ENCODE data around the gene ADK. TPM values are rescaled to one million over a fixed set of nuclear protein-coding genes. Genes with fewer than 3 reads are reported as not detected.

Gene ADK
- total RNA-seq, 1 donor from 2014 or later, result 62.0 TPM

DNA sequence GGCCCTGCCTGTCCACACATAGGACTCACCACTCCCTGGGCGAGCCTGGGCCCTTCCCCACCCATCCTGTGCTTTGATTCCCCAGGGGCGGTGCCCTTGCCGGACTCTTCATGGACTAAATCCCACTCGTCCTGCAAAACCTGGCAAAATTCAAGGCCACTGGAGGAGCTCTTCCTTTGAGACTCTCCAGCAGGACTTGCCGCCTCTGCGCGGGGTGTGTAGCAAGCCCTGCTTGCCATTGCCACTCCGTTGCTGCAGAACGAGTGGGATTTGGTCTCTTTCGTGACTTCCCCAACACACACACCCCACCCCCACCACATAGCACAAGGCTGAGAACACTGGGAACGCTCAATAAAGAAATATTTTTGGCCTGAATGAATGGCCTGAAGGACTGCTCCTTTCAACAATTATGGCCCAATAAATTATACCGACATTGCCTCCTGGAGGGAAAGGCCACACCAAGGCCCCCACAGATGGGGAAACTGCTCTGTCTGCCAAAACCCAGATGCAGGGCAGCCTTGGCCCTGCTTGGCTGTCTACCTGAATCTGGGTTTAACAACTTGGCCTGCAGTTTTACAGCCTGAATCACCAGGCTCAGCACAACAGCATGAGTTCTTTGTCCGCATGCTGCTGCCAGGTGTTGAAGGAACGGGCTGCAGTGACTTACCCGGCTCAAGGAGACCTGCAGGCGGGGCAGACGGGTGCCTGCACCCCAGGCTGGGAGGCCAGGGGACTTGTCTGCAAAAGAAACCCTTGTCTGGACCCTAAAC is 602.6 kb downstream of the ADK start:
- FAIRE-seq (no peak), DNase-seq (ENCODE audit: low read depth) (peak; percentile 68)
- Histone ChIP-seq H3K79me2 (ENCODE audit: insufficient read depth, low read length) (no peaks in the 10 kb centered on the region), H3K9me3 (ENCODE audit: insufficient read depth, low read depth, low read length) (no peaks in the 10 kb centered on the region), H3K27me3 (ENCODE audit: insufficient read depth, low read length) (no peaks in the 10 kb centered on the region), H3K36me3 (ENCODE audit: insufficient read depth, low read length) (no peaks in the 10 kb centered on the region), H3K4me1 (ENCODE audit: insufficient read depth, low read length) (no peaks in the 10 kb centered on the region), H3K4me2 (ENCODE audit: low read length) (no peak overlapping the region), H3K4me3 (ENCODE audit: insufficient read depth, low read depth, low read length) (no peak overlapping the region), H2AFZ (ENCODE audit: low read depth, low read length) (peak overlapping the region; percentile 30), H3K9ac (ENCODE audit: low read length) (no peak overlapping the region), H4K20me1 (ENCODE audit: insufficient read depth, low read length) (no peaks in the 10 kb centered on the region), H3K27ac (ENCODE audit: low read depth, low read length) (no peak overlapping the region)
- H3K9me3 Mint-ChIP-seq (ENCODE audit: unreplicated experiment), result peaks cover 2% of the 10 kb centered on the region
- H3K27ac Mint-ChIP-seq (ENCODE audit: unreplicated experiment), result peak overlapping the region; percentile 58
- H3K27me3 Mint-ChIP-seq (ENCODE audit: low read depth, unreplicated experiment), result peaks cover 5% of the 10 kb centered on the region
- peaks cover 2% of the 10 kb centered on the region for H3K36me3 Mint-ChIP-seq (ENCODE audit: low read depth, unreplicated experiment)
- no peak overlapping the region for H3K4me3 Mint-ChIP-seq (ENCODE audit: unreplicated experiment)
- peaks cover 13% of the 10 kb centered on the region for H3K4me1 Mint-ChIP-seq (ENCODE audit: low read depth, unreplicated experiment)
- TF ChIP-seq, protein P1, sequence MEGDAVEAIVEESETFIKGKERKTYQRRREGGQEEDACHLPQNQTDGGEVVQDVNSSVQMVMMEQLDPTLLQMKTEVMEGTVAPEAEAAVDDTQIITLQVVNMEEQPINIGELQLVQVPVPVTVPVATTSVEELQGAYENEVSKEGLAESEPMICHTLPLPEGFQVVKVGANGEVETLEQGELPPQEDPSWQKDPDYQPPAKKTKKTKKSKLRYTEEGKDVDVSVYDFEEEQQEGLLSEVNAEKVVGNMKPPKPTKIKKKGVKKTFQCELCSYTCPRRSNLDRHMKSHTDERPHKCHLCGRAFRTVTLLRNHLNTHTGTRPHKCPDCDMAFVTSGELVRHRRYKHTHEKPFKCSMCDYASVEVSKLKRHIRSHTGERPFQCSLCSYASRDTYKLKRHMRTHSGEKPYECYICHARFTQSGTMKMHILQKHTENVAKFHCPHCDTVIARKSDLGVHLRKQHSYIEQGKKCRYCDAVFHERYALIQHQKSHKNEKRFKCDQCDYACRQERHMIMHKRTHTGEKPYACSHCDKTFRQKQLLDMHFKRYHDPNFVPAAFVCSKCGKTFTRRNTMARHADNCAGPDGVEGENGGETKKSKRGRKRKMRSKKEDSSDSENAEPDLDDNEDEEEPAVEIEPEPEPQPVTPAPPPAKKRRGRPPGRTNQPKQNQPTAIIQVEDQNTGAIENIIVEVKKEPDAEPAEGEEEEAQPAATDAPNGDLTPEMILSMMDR (IDR thresholded peaks at IDR 0.05; ENCODE audit: insufficient read depth, low read depth, low read length), result no peak
- no peak for TF ChIP-seq EZH2 (IDR thresholded peaks at IDR 0.05; ENCODE audit: insufficient read depth, low read length)

DNA sequence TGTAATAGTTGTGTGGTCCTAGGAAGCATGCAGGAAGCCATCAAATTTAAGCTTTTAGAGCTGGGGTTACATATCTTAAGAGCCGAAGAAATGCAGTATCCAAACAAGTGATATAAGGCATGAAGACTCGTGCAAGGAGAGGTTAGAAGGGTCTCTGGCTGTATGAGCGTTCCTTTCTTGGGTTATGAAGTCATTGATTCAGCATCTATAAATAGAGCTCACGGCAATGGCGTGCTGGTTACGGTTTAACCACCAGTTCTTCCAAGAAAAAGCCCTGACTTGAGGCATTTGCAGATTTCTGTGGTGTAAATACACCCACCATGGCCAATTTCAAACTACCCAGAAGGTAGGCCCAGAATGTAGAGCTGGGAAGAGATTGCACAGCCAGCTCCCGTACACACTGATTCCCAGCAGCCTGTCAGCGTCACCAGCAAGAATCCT is 603.4 kb downstream of the ADK start:
- no peak overlapping the region for H3K4me3 ChIP-seq (ENCODE audit: insufficient read depth, low read depth, low read length)
- no peak overlapping the region for H3K4me2 ChIP-seq (ENCODE audit: low read length)
- Mint-ChIP-seq H3K4me3 (ENCODE audit: unreplicated experiment) (no peak overlapping the region), H3K27me3 (ENCODE audit: low read depth, unreplicated experiment) (no peaks in the 10 kb centered on the region), H3K4me1 (ENCODE audit: low read depth, unreplicated experiment) (peaks cover 13% of the 10 kb centered on the region), H3K9me3 (ENCODE audit: unreplicated experiment) (peaks cover 2% of the 10 kb centered on the region), H3K27ac (ENCODE audit: unreplicated experiment) (peak overlapping the region; percentile 58), H3K36me3 (ENCODE audit: low read depth, unreplicated experiment) (peaks cover 2% of the 10 kb centered on the region)
- H2AFZ ChIP-seq (ENCODE audit: low read depth, low read length), result no peak overlapping the region
- H3K27me3 ChIP-seq (ENCODE audit: insufficient read depth, low read length), result no peaks in the 10 kb centered on the region
- H3K4me1 ChIP-seq (ENCODE audit: insufficient read depth, low read length), result no peaks in the 10 kb centered on the region
- DNase-seq (ENCODE audit: low read depth), result peak; percentile 10
- no peaks in the 10 kb centered on the region for H3K9me3 ChIP-seq (ENCODE audit: insufficient read depth, low read depth, low read length)
- H3K36me3 ChIP-seq (ENCODE audit: insufficient read depth, low read length), result no peaks in the 10 kb centered on the region
- H3K79me2 ChIP-seq (ENCODE audit: insufficient read depth, low read length), result no peaks in the 10 kb centered on the region
- no peaks in the 10 kb centered on the region for H4K20me1 ChIP-seq (ENCODE audit: insufficient read depth, low read length)
- no peak for TF ChIP-seq EZH2 (IDR thresholded peaks at IDR 0.05; ENCODE audit: insufficient read depth, low read length)
- TF ChIP-seq, protein P1 (IDR thresholded peaks at IDR 0.05; ENCODE audit: insufficient read depth, low read depth, low read length), result no peak
- no peak overlapping the region for H3K27ac ChIP-seq (ENCODE audit: low read depth, low read length)
- no peak overlapping the region for H3K9ac ChIP-seq (ENCODE audit: low read length)
- FAIRE-seq, result no peak

DNA sequence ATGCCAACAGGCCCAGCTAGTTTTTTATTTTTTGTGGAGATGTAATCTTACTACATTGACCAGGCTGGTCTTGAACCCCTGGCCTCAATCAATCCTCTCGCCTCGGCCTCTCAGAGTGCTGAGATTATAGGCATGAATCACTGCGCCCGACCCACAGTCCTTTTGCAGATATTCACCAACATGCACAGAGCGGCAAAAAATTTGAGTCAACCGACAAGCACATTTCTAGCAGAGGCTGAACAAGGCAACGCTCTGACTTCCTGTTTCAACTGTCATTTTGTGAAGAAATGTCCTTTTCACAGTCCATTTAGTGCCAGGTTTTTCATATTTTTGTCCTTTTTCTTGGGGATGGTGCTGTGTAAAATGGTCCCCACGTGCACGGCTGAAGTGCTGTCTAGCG is 604.3 kb downstream of the ADK start:
- no peaks in the 10 kb centered on the region for H3K36me3 ChIP-seq (ENCODE audit: insufficient read depth, low read length)
- TF ChIP-seq, protein P1 (IDR thresholded peaks at IDR 0.05; ENCODE audit: insufficient read depth, low read depth, low read length), result no peak
- TF ChIP-seq EZH2 (IDR thresholded peaks at IDR 0.05; ENCODE audit: insufficient read depth, low read length), result no peak
- H3K27ac ChIP-seq (ENCODE audit: low read depth, low read length), result no peak overlapping the region
- H3K27me3 ChIP-seq (ENCODE audit: insufficient read depth, low read length), result no peaks in the 10 kb centered on the region
- no peak overlapping the region for H3K9ac ChIP-seq (ENCODE audit: low read length)
- Mint-ChIP-seq H3K36me3 (ENCODE audit: low read depth, unreplicated experiment) (peaks cover 2% of the 10 kb centered on the region), H3K27me3 (ENCODE audit: low read depth, unreplicated experiment) (no peaks in the 10 kb centered on the region), H3K9me3 (ENCODE audit: unreplicated experiment) (peaks cover 2% of the 10 kb centered on the region), H3K27ac (ENCODE audit: unreplicated experiment) (no peak overlapping the region), H3K4me3 (ENCODE audit: unreplicated experiment) (no peak overlapping the region), H3K4me1 (ENCODE audit: low read depth, unreplicated experiment) (peaks cover 13% of the 10 kb centered on the region)
- FAIRE-seq (no peak), DNase-seq (ENCODE audit: low read depth) (no peak)
- no peaks in the 10 kb centered on the region for H3K9me3 ChIP-seq (ENCODE audit: insufficient read depth, low read depth, low read length)
- no peaks in the 10 kb centered on the region for H3K79me2 ChIP-seq (ENCODE audit: insufficient read depth, low read length)
- H2AFZ ChIP-seq (ENCODE audit: low read depth, low read length), result no peak overlapping the region
- H4K20me1 ChIP-seq (ENCODE audit: insufficient read depth, low read length), result no peaks in the 10 kb centered on the region
- no peak overlapping the region for H3K4me3 ChIP-seq (ENCODE audit: insufficient read depth, low read depth, low read length)
- H3K4me2 ChIP-seq (ENCODE audit: low read length), result no peak overlapping the region
- no peaks in the 10 kb centered on the region for H3K4me1 ChIP-seq (ENCODE audit: insufficient read depth, low read length)
